ENCODE results near the gene PROX1. TPM values are rescaled to one million over a fixed set of nuclear protein-coding genes. Genes with fewer than 3 reads are reported as not detected.

Gene PROX1
- 1 to 10 TPM in 1 of 4 donors, under 1 TPM in 3; 0.15 to 3.8 (median 0.66) TPM for total RNA-seq

- peak in 2 of 4 donors; percentile 48 to 67 for TF ChIP-seq POLR2A (IDR thresholded peaks at IDR 0.05)
- TF ChIP-seq, protein P1, sequence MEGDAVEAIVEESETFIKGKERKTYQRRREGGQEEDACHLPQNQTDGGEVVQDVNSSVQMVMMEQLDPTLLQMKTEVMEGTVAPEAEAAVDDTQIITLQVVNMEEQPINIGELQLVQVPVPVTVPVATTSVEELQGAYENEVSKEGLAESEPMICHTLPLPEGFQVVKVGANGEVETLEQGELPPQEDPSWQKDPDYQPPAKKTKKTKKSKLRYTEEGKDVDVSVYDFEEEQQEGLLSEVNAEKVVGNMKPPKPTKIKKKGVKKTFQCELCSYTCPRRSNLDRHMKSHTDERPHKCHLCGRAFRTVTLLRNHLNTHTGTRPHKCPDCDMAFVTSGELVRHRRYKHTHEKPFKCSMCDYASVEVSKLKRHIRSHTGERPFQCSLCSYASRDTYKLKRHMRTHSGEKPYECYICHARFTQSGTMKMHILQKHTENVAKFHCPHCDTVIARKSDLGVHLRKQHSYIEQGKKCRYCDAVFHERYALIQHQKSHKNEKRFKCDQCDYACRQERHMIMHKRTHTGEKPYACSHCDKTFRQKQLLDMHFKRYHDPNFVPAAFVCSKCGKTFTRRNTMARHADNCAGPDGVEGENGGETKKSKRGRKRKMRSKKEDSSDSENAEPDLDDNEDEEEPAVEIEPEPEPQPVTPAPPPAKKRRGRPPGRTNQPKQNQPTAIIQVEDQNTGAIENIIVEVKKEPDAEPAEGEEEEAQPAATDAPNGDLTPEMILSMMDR (IDR thresholded peaks at IDR 0.05), result no peak
- H3K27ac ChIP-seq, result peak within 1 kb of the TSS; percentile 45 to 82 (median 77)
- H3K4me1 ChIP-seq, result peaks cover 15 to 66% (median 25%) of the 10 kb centered on the region in 3 donors
- 1 to 2% methylated on average over 29 of the region's 29 CpGs for WGBS, 2 donors
- DNase-seq, result no peak
- no peaks in the 10 kb centered on the region for H3K36me3 ChIP-seq
- intact Hi-C loops (cut with DNase I), result no loop called here
- peaks cover 11 to 98% (median 33%) of the 10 kb centered on the region in 4 donors for H3K27me3 ChIP-seq
- peak within 1 kb of the TSS; percentile 40 to 71 (median 60) for H3K4me3 ChIP-seq
- H3K9me3 ChIP-seq, result no peaks in the 10 kb centered on the region
These were observed at the start of gene PROX1 for GRCh38 chr1:213987927-213988506. Gene PROX1 (plus strand): TSS chr1:213987973. CDS start chr1:213996536, 8,563 bp downstream.

DNA sequence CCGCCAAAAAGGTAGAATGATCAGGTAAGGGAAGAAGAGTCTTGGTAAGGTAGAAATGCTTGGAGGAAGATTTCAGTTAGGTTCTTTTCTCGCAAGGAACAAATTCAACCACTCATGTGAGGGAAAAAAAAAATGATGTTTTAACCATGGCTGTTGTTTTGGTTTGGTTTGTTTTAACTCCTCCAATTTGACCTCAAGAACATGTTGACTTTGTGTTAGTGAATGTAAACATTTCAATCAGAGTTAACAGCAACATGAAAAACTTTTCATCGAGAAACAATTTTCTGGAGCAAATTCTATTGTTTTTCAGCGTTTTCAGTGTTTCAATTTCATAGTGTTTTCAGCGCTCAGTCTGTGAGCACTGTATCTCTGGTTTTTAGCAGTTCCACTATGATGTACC, 49.0 kb upstream of the PROX1 start:
- no peaks in the 10 kb centered on the region for H3K36me3 ChIP-seq
- WGBS, 2 donors, result 72 to 73% methylated on average over 5 of the region's 5 CpGs
- no peak overlapping the region for H3K4me3 ChIP-seq
- no peaks in the 10 kb centered on the region for H3K27me3 ChIP-seq
- intact Hi-C loops (cut with DNase I), result no loop called here
- DNase-seq, result no peak
- TF ChIP-seq POLR2A (IDR thresholded peaks at IDR 0.05), result no peak
- TF ChIP-seq, protein P1 (IDR thresholded peaks at IDR 0.05), result no peak
- no peaks in the 10 kb centered on the region for H3K9me3 ChIP-seq
- no peaks in the 10 kb centered on the region for H3K4me1 ChIP-seq
- no peak overlapping the region for H3K27ac ChIP-seq

DNA sequence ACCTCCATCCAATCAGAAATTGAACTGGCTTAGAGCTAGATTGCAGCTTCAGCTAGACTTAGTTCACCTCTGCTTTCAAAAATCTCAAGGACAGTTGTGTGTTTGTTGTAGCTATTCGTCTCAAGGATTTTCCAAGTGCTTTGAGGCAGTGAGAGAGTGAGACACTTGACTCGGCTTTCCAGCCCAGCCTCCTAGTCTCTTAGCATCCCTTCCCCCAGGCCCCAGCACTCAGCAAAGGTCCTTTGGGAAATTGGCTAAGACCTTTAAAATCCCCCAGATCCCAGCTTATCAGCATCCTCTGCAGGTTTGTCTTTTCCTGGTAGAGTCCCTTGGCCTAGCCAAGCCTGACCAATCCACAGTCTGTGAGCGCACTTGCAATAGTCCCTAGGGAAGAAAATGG, 47.9 kb upstream of the PROX1 start:
- 83 to 92% methylated on average over 3 of the region's 3 CpGs for WGBS, 2 donors
- Histone ChIP-seq H3K9me3 (no peaks in the 10 kb centered on the region), H3K27me3 (no peaks in the 10 kb centered on the region), H3K36me3 (no peaks in the 10 kb centered on the region), H3K27ac (no peak overlapping the region), H3K4me1 (no peaks in the 10 kb centered on the region), H3K4me3 (no peak overlapping the region)
- intact Hi-C loops (cut with DNase I), result no loop called here
- DNase-seq, result no peak
- TF ChIP-seq POLR2A (IDR thresholded peaks at IDR 0.05), result no peak
- TF ChIP-seq, protein P1 (IDR thresholded peaks at IDR 0.05), result no peak

- Histone ChIP-seq H3K36me3 (no peaks in the 10 kb centered on the region), H3K4me1 (no peaks in the 10 kb centered on the region), H3K27me3 (no peaks in the 10 kb centered on the region), H3K27ac (no peak overlapping the region), H3K4me3 (no peak overlapping the region), H3K9me3 (no peaks in the 10 kb centered on the region)
- DNase-seq, result no peak
- intact Hi-C loops (cut with DNase I), result no loop called here
- TF ChIP-seq, protein P1 (IDR thresholded peaks at IDR 0.05), result no peak
- TF ChIP-seq POLR2A (IDR thresholded peaks at IDR 0.05), result no peak
These were observed 46.8 kb upstream of the PROX1 start for GRCh38 chr1:213940947-213941346.

- intact Hi-C loops (cut with DNase I), result no loop called here
- TF ChIP-seq, protein P1 (IDR thresholded peaks at IDR 0.05), result no peak
- TF ChIP-seq POLR2A (IDR thresholded peaks at IDR 0.05), result no peak
- no peak overlapping the region for H3K27ac ChIP-seq
These were observed 45.7 kb upstream of the PROX1 start for GRCh38 chr1:213942061-213942460.

More at GRCh38 chr1:213942061-213942460, 45.7 kb upstream of the PROX1 start:
- Histone ChIP-seq H3K27me3 (no peaks in the 10 kb centered on the region), H3K4me1 (no peaks in the 10 kb centered on the region), H3K9me3 (no peaks in the 10 kb centered on the region), H3K36me3 (no peaks in the 10 kb centered on the region), H3K4me3 (no peak overlapping the region)
- WGBS, 2 donors, result 69 to 73% methylated on average over 3 of the region's 3 CpGs
- no peak for DNase-seq

All from esophagus squamous epithelium (tissue), 5 donors.